T47D (cell line): Measurements from ENCODE around the gene KDM4B.
"Not testable (repeated sequence)": the region's sequence is repeated elsewhere in the genome, so short reads cannot be mapped to it uniquely, and the experiment has no call there.

Experiments
- DNase-seq, 2 experiments: peaks; one replicate each; pipeline versions ENCODE4 v3.0.0 to v3.0.0-alpha.2; 2011 to 2012; ENCODE audit warnings: low read depth in 1 of 2, low spot score in 1 of 2
- JUND ChIP-seq: IDR thresholded peaks from 2 replicates; pipeline ENCODE4 v1.6.1; 2012; ENCODE audit warnings: low read depth
- in situ Hi-C: cut with HindIII; loops from 2 replicates; pipeline ENCODE4 v1.10.0; 2016; ENCODE audit warnings: low sequenced_read_pairs, low pct_unique_long_range_greater_than_20kb

KDM4B gene

DNA sequence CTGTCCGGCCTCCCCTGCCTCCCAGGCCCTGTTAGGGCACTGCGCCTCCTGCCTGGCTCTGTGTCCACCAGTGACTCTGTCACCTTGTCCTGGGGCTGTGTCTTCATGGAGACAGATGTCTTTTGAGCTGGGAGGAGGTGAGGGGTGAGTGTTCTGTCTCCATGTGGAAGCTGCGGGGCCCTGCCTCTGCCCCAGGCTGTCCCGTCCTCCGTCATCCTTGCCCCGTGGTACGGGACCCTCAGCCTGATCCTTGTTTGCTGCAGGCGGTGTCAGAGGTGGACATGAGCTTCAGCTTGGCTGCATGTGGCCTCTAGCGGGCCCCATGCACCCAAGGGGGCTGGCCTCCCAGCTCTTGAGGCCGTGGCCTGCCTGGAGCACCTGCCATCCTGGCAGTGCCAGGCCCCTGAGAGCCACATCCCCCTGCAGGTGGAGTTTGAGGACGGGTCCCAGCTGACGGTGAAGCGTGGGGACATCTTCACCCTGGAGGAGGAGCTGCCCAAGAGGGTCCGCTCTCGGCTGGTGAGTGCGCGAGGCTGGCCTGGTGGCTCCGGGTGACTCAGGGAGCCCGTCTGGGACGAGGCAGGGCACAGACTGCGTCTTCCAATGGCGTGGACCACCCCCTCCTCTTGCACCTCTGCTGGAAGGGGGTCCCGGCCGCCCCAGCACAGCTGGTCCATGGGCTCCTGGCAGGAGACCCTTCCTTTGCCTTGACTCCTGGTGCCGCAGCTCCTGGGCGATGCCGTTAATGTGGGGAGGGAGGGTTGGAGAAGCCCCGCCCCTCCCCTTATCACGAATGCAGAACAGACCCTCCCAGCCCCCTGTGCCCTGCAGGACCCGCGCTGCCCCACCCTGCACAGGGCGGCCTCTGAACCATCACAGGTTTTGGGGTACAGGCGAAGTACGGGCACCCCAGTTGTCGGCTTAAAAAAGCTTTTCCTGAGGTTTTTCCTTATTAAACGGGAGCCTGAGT, 181.3 kb downstream of the KDM4B start:
- DNase-seq: no peak
- TF ChIP-seq JUND: no peak
- in situ Hi-C loops: no loop called here

DNA sequence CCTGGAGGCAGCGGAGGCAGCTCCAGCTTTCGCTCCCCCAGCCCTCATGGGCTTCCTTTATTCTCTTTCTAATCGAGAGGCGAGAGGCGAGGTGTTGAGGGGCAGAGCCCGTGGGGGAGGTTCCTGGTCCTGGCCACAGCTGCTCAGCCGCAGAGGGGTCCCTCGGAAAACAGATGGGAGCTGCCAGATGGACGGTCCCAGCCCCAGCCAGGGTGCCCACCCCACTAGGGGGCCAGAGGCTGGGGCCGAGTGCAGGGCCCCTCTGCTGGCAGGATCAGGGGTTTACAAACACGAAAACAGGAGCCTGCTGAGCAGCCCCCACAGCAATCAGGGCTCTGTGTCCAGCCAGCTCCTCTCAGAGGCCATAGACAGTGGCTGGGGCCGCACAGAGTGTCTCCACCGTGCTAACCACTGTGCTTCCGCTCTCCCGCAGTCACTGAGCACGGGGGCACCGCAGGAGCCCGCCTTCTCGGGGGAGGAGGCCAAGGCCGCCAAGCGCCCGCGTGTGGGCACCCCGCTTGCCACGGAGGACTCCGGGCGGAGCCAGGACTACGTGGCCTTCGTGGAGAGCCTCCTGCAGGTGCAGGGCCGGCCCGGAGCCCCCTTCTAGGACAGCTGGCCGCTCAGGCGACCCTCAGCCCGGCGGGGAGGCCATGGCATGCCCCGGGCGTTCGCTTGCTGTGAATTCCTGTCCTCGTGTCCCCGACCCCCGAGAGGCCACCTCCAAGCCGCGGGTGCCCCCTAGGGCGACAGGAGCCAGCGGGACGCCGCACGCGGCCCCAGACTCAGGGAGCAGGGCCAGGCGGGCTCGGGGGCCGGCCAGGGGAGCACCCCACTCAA, 182.2 kb downstream of the KDM4B start:
- TF ChIP-seq JUND: no peak
- DNase-seq: no peak
- in situ Hi-C loops: no loop called here

GRCh38 chr19:5152013-5152763, 183.3 kb downstream of the KDM4B start:
- in situ Hi-C loops: no loop called here
- no peak for DNase-seq

GRCh38 chr19:5152767-5153532, 184.0 kb downstream of the KDM4B start:
- no peak for TF ChIP-seq JUND
- DNase-seq: no peak
- in situ Hi-C loops: no loop called here

More at GRCh38 chr19:5152013-5152763, 183.3 kb downstream of the KDM4B start:
- TF ChIP-seq JUND: no peak

- no peak for DNase-seq
- no peak for TF ChIP-seq JUND
- in situ Hi-C loops: no loop called here
Observed at GRCh38 chr19:5153601-5154128, 184.8 kb downstream of the KDM4B start.

DNA sequence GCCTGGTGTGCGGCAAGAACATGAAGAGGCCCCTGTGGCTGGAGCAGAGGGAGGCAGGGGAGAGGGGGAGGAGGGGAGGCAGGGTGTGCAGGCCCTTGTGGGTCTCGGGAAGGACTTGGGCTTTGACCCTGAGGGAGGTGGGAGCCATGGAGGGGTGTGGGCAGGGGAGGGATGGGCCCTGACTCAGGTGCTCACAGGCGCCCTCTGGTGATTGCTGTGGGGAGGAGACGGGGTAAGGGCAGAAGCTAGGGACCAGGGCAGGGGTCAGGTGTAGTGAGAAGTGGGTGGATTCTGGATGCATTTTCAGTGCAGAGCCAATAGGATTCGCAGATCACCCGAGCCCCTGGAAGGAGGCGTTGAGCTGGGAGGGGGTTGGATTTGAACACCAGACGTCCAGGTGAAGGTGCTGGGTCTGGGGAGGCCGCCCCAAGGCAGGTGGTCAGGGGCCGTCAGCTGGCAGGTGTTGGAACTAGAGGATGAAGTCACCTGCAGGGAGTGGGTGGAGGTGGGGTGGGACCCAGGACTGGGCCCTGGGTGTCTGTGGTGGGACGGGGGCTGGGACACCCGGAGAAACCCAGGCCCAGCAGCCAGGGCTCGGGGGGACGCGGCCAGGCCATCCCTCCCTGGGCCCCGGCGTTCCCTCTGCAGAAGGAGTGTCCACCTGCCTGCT, 185.4 kb downstream of the KDM4B start:
- in situ Hi-C loops: no loop called here
- no peak for TF ChIP-seq JUND
- peak in 1 of 2 experiments; percentile 26 for DNase-seq

GRCh38 chr19:5154799-5155426, 186.0 kb downstream of the KDM4B start:
- in situ Hi-C loops: no loop called here
- TF ChIP-seq JUND: no peak
- no peak for DNase-seq

- no peak for DNase-seq
- in situ Hi-C loops: no loop called here
- no peak for TF ChIP-seq JUND
Observed at GRCh38 chr19:5155586-5156210, 186.8 kb downstream of the KDM4B start.

DNA sequence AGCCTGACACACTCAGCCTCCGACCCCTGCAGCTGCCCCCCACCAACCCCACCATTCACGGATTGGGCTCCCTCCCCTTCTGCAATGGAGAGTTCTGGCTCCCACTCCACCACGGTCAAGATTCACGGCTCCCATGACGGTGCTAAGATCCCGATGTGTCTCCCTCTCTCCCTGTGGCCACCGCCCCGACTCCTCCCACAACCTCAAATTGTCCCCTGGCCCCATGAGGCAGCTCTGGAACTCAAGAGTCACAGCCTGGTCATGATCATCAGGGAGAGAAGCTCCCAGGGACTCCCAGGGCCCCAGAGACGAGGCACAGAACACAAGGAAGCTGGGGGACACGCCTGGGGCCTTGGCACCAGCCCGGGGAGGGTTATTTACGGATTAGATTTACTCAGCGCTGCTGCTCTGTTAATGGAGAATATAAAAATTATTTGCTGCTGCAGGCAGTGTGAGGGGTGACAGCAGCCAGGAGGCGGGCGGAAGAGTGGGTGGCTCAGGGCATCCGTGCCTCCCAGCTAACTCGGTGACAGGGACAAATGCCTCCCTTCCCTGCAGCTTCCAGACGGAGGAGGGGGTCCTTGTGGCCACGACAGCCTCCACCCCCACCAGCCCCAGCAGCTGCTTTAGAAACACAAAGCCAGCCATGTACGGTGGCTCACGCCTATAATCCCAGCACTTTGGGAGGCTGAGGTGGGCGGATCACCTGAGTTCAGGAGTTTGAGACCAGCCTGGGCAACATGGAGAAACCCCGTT, 187.5 kb downstream of the KDM4B start:
- TF ChIP-seq JUND: no peak
- no peak for DNase-seq
- in situ Hi-C loops: no loop called here

GRCh38 chr19:5157186-5157585, 188.3 kb downstream of the KDM4B start:
- in situ Hi-C loops: no loop called here
- no peak for TF ChIP-seq JUND
- DNase-seq: no peak

DNA sequence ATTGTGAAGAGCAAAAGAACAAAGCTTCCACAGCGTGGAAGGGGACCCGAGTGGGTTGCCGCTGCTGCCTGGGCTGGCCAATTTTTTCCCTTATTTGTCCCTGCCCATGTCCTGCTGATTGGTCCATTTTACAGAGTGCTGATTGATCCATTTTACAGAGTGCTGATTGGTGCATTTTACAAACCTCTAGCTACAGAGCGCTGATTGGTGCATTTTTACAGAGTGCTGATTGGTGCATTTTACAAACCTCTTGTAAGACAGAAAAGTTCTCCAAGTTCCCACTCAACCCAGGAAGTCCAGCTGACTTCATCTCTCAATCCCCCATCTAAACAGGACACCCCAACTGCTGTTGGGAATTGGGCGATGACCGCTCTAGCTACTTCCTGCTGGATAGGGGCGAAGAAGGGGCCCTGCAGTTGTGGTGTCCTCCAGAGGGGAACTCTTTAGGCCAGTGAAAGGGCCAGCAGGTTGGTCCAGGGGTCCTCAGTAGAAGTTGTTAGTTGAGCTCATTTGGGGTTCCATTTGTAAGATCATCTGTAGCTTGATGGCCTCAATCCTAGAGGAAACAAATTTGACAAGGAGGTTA, 189.7 kb downstream of the KDM4B start:
- in situ Hi-C loops, DNase-seq: not testable (repeated sequence)

GRCh38 chr19:5160158-5160795, 191.4 kb downstream of the KDM4B start:
- in situ Hi-C loops, DNase-seq: not testable (repeated sequence)

DNA sequence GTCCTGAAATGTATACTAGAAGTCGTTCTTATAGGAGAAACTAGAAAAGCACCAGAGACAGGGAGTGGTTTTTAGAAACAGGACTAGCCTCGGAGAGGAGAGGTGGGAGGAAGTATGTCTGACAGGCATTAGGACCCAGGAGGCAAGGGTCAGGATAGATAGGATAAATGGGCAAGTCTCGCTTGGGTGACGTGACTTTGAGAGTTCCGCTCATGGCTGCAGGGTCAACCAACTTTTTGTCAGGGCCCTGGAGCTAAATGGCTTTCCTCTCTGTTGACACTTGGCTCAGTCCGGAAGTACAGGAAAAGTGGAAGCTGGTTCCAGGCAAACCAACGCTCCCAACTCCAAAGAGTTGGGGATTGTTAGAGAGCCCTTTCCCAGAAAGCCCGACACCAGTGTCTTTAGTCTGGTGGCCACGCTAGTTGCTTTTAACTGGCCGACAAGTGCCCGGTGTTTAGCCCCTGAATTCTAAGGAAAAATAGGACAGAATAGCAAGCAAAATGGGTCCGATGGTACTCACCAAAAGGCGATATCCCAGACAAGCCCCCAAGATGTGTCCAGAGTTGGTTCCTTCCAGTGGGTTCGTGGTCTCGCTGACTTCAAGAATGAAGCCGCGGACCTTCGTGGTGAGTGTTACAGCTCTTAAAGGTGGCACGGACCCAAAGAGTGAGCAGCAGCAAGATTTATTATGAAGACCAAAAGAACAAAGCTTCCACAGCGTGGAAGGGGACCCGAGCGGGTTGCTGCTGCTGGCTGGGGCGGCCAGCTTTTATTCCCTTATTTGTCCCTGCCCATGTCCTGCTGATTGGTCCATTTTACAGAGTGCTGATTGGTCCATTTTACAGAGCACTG, 196.2 kb downstream of the KDM4B start:
- peak in 1 of 2 experiments; percentile 35 for DNase-seq

More for the DNA sequence above, 196.2 kb downstream of the KDM4B start:
- in situ Hi-C loops: not testable (repeated sequence)
